ENCODE results near the gene PLK1.
"Not testable (repeated sequence)": the region's sequence is repeated elsewhere in the genome, so short reads cannot be mapped to it uniquely, and the experiment has no call there.

PLK1 gene

DNA sequence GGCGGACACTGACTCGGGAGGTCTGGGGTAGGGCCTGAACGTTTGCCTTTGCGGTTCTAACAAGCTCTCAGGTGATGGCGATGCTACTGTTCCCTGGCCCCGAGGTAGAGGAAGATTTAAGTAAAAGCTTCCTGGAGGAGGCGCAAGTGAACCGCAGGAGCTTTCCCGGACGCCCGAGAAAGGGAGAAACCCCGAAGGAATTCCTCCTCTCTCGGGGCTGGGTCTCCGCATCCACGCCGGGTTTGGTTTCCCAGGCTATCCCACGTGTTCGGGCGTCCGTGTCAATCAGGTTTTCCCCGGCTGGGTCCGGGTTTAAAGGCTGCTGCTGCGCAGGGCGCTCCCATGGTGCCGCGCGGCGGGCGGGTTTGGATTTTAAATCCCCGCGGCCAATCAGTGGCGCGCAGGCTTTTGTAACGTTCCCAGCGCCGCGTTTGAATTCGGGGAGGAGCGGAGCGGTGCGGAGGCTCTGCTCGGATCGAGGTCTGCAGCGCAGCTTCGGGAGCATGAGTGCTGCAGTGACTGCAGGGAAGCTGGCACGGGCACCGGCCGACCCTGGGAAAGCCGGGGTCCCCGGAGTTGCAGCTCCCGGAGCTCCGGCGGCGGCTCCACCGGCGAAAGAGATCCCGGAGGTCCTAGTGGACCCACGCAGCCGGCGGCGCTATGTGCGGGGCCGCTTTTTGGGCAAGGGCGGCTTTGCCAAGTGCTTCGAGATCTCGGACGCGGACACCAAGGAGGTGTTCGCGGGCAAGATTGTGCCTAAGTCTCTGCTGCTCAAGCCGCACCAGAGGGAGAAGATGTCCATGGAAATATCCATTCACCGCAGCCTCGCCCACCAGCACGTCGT lies at the start of gene PLK1:
TSS of gene PLK1 (plus strand) at position 460 of the 844 bp plus-strand sequence. CDS start at position 504, 44 bp downstream.
- DNase-seq (ENCODE audit: low read depth in 2 of 2, low spot score in 1 of 2): peak; percentile 17 to 46

DNA sequence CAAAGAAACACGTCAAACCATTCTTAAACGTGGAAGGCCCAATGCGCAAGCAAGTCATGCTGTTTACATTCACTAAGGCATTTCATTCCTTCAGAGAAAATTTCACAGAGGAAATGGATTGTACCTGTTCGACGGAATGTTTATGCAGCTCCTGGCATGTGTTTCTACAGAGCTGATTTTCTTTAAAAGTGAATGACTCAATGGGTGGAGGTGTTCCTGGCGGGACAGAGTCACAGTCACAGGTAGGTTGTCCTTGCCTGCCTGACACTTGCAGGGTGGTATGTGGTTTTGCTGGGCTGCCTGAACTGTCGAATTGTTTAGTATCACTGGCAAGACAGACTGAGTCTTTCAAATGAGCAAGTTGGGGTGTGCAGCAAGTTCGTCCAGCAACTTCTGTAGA lies 49.2 kb upstream of the PLK1 start:
- DNase-seq (ENCODE audit: low read depth in 2 of 2, low spot score in 1 of 2): no peak

DNA sequence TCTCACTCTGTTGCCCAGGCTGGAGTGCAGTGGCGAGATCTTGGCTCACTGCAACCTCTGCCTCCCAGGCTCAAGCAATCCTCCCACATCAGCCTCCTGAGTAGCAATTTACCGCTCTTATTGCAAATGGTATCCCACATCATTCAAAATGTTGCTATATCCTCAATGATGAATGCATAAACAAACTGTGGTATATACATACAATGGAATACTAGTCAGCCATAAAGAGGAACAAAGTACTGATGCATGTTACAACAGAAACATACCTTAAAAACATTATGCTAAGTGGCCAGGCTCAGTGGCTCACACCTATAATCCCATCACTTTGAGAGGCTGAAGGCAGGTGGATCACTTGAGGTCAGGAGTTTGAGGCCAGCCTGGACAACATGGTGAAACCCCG lies 46.8 kb upstream of the PLK1 start:
- DNase-seq (ENCODE audit: low read depth in 2 of 2, low spot score in 1 of 2): not testable (repeated sequence)

DNA sequence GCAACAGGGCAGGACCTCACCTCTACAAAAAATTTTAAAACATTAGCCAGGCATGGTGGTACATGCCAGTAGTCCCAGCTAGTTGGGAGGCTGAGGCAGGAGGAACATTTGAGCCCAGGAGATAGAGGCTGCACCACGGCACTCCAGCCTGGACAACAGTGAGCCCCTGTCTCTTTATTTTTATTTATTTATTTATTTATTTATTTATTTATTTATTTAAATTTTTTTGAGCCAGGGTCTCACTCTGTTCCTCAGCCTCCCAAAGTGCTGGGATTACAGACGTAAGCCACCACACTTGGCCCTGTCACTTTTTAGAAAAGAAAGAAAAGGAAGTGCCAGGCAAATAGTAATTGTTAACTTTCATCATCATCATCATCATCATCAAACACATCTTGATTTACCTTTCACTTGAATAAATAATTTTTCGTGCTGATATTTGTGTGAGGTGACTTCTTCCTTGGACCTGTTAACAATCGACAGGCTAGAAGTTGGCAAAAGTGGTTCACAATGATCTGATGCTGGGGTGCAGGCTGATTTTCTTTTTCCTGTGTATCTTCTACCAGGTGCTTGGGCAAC lies 44.1 kb upstream of the PLK1 start:
- no peak for DNase-seq (ENCODE audit: low read depth in 2 of 2, low spot score in 1 of 2)

DNA sequence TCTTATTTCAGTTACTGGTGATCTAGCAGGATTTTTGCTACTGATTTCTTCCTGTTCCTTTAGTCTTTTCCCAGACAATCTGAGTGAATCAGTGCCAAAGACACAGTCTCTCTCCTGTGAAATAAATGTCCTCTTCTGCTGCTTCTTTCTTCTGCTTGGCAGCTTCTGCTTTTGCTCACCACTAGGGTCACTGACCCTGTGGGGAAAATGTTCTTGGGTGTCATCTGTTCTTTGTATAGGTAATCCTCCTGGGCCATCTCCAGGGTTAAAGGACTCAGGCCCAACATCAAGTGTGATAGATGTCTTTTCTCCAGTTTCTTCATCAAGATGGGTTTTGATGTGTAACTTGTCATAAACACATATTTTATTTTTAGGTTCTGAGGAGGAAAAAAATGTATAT lies 42.7 kb upstream of the PLK1 start:
- no peak for DNase-seq (ENCODE audit: low read depth in 2 of 2, low spot score in 1 of 2)

DNA sequence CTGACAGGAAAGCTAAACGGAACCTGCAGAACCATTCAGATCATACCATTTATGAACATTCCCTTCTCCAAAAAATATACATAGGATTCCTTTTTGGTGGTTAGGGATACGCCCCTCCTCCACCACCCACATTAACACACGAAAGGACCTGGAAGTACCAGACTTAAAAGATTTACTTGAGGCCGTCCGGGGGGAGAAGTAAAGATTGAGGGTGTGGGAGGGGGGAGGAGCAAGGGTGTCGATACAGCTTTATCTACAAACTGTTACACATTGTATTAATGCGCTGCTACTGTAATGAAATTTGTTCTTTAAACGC lies 38.1 kb upstream of the PLK1 start:
- DNase-seq (ENCODE audit: low read depth in 2 of 2, low spot score in 1 of 2): no peak

DNA sequence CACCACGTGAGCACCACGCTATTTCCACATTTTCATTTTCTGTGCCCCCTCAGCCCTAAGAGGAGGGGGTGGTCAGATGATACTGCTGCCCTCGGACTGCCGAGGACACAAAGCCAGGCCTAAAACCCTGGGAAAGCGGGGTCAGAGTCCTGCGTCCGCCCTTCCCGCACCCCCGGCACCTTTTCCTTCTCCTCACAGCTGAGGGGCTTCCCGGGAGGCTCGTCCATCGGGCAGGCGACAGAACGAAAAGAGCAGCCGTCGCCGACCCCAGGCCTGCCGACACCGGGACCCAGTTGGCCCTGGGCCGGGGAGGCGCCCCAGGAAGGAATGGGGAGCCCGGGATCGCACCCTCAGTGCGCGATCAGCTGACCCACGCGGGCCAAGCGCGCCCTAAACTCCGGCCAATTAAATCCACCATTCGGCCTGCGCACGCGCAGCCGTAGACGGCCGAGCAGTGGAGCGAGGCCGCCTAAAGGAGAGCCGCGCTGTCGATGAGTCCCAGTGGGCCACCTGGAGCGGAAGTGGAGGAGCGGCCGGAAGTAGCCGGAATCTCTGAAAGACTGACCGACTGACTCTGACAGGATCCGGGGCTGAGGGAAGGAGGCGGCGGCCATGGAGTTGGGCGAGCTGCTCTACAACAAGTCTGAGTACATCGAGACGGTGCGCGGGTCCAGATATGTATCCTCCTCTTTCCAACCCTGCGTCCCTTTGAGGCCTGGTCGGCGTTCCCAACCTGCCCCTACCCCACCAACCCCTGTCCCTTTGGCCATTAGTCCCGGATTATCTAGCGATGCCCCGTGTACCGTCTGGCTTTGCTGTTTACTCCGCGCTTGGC lies 37.5 kb upstream of the PLK1 start, which contains the start of the genes DCTN5 and PALB2:
TSS of gene DCTN5 (plus strand) at position 536 of the 835 bp plus-strand sequence. CDS start at position 613, 77 bp downstream.
TSS of gene PALB2 (minus strand) at position 380 of the 835 bp plus-strand sequence. CDS start at position 227, 153 bp downstream.
- peak; percentile 59 to 67 for DNase-seq (ENCODE audit: low read depth in 2 of 2, low spot score in 1 of 2)

DNA sequence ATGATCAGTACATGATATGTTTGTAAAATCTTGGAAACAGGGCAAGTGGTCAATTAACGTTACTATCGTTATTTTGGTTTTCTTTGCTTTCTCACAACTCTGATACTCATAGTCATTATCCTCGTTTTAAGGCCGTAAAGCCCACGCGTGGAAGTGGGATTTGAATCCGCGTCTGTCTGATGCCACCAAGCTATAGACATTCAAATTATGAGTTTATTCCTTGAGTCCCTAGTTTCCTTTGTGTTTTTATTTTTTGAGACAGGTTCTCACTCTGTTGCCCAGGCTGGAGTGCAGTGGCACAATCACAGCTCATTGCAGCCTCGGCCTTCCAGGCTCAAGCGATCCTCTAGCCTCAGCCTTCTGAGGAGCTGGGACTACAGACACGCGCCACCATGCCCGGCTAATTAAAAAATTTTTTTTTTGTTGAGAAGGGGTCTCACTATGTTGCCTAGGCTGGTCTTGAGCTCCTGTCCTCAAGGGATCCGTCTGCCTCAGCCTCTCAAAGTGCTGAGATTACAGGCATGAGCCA lies 36.4 kb upstream of the PLK1 start:
- no peak for DNase-seq (ENCODE audit: low read depth in 2 of 2, low spot score in 1 of 2)

DNA sequence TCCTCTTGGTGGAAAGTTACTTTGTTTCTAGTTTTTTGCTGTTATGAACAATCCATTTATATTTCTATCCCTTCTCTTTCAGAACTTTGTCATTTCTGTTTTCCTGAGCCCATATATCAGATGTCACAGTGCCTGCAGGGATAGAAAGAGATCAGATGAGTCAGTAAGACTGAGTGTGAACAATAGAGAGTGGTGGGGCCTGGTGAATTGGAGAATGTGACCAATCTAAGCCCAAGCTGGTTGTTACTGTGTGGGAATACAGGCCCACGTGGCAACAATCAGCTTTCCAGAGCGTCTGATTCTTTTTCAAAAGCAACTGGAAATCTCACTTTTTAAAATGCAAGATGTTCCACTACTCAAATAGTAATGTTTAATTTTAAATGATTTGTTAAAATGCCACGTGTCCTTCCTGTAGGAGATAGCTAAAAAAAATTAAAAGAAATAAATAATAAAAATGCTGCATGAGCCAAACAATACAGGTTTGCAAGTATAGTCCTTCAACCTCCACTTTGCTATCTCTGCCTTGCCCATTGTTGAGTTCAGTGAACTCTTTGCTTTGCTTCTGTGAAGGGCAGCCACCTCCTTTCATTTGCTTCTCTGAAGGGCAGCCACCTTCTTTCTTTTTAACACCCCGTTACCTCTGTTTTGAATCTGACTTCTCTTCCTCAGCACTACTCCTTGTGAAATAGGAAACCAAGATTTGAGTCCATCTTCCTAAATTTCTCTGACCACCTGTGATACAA lies 27.8 kb upstream of the PLK1 start:
- DNase-seq (ENCODE audit: low read depth in 2 of 2, low spot score in 1 of 2): no peak

DNA sequence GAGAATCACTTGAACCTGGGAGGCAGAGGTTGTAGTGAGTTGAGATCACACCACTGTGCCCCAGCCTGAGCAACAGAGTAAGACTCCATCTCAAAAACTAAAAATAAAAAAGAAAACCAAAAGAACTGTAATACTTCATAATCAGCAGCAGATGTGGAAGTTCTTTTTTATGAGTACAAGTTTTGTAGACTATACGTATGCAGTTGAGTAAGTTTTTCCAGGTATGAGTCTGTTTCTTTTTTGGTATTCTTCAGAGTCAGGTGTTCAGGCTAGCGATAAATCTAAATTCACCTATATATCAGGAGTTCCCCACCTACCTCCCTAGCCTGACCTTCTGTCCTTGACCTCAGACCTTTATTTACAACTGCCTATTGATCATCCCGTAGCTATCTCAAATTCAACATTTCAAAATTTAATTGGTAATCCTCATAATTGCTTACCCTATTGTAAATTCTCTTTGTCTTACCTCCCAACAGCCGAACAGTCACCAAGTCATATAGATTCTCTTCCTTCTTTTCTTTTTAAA lies 26.7 kb upstream of the PLK1 start:
- no peak for DNase-seq (ENCODE audit: low read depth in 2 of 2, low spot score in 1 of 2)

DNA sequence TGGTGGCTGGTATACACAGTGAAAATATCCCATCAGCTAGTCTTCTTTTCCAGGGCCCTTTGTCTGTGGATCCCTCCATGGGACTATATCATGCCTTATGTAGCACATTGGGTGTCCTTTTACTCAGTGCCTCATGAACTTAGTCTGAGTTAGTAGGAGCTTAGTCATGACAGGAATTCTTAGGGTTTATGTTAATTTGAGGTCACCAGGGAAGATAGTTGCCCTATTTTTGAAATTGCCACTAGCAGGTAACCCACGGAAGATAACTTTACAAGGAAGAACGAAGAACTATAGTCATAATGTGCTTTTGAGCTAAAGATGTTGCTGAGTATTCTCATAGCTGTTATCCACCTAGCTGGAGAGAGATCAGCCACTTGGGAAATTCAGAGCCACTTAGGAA lies 14.8 kb upstream of the PLK1 start:
- no peak for DNase-seq (ENCODE audit: low read depth in 2 of 2, low spot score in 1 of 2)

DNA sequence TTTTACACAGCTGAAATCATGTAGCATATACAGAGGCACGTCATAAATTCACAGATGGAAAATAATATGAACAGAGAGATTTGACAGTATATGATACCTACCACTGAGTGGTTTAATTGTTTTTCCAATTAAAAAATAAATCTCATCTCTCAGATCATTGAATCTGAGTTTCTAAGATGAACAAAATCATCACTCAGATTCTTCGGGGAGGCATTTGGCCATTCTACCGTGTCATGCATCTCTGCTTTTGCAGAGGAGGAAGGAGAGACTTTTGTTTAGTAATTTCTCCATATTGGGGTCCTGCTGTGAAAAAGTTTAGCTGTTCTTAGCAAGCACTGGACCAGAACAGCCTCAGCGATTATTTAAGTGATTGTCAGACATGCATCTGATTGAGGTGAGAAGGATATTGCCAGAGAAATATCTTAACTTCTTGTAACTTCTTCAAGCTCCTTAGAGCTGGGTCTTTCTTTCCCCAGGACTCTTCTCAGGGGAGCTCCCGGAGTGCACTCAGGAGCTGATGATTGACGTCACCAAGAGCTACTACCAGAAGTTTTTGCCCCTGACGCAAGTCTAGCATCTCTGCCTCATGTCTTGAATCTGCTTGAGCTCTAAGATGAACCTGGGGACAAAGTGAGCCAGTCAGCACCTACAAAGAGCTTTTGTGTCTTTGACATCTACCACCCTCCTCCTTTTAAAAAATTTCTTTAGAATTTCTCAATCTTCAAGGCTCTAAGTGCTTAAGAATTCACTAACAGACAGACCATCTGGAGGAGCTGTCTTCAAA lies 11.9 kb upstream of the PLK1 start:
- no peak for DNase-seq (ENCODE audit: low read depth in 2 of 2, low spot score in 1 of 2)

DNA sequence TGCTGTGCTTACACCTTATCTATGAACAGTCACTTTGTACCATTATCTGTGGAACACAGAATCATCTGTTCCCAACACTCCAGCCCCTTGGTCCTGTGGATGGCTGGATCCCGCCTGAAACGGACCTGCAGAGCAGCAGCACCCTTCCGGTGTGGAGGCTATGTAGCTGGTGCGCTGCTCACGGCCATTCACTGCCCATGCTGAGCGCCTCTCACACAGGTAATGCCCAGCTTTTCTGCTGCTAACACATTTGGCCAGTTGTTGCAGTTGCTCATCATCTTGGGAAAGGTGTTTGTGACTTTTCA lies 11.4 kb upstream of the PLK1 start:
- no peak for DNase-seq (ENCODE audit: low read depth in 2 of 2, low spot score in 1 of 2)

DNA sequence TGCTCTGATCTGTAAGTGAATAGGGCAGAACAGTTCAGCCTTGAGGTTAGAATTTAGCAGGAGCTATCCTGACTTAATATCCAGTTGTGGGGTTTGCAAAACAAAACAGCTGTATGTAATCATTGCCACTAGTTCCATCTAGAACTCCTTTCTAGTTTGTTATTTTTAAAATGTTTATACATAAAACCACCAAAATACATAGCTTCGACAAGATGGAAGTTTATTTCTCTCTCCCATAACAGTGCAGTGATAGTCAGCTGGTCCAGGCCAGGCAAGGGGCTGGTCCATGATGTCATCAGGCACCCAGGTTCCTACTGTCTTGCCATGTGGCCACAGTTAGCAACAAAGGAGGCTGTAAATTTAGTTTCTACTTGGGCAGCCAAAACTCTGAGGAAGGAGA lies 10.5 kb upstream of the PLK1 start:
- no peak for DNase-seq (ENCODE audit: low read depth in 2 of 2, low spot score in 1 of 2)

DNA sequence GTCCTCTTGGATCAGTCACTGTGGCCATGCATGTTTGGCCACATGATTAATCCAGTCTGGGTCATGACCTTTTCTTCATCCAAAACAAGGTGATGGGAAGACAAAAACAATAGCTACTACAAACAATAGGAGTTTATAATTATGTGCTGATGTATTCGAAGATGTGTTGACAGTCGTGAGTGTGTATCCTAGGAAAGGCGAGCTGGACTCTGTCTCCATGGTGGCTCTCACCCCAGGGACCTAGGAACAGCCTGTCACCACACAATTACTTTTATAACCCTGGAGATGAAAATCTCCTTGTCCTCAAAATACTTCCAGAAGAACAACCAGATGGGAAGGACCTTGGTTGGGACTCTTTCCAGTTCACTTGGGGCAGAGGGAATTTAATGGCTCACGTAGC lies 9.8 kb upstream of the PLK1 start:
- no peak for DNase-seq (ENCODE audit: low read depth in 2 of 2, low spot score in 1 of 2)

DNA sequence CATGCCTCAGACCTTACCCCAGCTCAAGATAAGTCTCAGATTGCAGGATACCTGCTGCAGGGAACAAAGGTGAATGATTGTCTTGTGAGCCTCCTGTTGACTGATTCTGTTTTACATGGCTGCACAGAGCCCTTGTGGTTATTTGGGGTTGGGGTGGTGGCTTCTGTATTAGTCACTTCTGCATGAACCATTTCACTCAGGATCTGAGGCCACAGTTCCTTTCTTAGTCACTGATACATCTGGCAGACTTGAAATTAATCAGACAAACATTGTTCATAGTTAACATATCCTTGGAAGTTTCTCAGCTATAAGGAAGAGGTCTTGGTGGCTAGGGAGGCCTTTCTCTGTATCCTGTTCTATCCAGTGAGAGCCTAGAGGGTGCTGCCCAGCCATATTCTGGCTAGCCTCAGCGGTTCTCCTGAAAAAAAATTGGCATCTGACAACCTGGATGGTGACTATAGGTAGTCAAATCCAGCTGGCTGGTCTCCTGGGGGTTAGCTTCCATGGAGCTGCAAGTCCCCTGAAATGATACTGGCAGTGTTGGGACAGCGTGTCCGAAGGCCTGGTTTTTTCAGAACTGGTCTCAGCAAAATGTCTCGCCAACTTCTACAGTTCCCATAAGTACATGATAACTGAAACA lies 8.4 kb upstream of the PLK1 start:
- no peak for DNase-seq (ENCODE audit: low read depth in 2 of 2, low spot score in 1 of 2)

DNA sequence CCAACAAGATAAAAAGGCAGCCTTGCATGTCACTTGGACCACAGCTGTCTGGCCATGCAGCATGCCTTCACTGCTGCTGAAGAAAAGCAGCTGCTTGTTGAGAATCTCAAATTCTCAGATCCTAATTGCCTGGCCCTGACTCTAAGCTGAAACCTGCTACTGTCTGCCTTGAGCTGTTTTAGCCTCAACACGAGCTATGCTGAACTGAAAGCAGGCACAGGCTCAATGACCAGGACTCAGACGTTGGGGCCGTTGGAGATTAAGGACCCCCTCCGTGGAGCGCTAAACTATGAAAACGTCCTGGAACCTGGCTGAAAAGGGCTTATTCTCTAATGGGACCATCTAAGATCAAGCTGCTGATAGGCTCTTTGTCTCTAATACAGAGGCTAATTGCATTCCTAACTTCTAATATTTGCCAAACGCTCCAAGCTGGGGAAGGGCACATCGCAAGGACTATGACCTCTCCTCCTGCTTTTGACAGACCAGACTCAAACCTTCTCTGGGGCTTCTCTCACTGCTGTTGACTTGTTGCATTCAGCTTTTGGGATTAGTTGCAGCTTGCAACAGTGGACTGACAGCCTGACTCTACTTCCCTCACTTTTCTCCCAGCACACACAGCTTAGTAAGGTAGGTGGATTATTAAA lies 4.6 kb upstream of the PLK1 start:
- no peak for DNase-seq (ENCODE audit: low read depth in 2 of 2, low spot score in 1 of 2)

DNA sequence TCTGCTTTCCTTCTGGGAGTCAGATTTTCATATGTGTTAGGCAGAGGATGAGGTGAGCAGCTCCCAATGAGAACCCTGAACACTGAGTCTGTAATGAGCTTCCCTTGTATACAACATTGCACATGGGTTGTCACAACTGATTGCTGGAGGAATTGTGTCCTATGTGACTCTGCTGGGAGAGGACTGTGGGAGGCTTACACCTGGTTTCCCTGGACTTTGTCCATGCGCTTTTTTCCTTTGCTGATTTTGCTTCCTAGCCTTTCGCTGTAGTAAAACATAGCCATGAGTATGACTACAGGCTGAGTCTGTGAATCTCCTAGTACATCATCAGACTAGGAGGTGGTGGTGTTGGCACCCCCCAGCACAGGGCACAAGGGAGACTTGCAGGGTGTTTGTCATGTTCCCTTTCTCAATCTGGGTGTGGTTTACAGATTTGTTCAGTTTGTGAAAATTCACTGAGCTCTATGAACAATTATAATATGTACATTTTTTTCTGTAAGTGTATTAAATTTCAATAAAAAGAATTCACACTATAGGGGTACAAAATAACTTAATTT lies 1.7 kb upstream of the PLK1 start:
- DNase-seq (ENCODE audit: low read depth in 2 of 2, low spot score in 1 of 2): no peak

Measured in stimulated activated CD8-positive, alpha-beta memory T cell treated with anti-CD3 and anti-CD28 coated beads, Interleukin-4, amount 100 ng/mL, for 1 hour (primary cell).